Mesendoderm (in vitro differentiated cells): ENCODE measurements around the gene MAP3K4.

ENCODE experiments used
- DNase-seq: peaks from one replicate; pipeline ENCODE4 v3.0.0; 2013
- H2AK5ac ChIP-seq: 2 replicates; pipeline ENCODE4 v1.6.1; 2013; ENCODE audit warnings: low read length, inconsistent platforms
- H2BK120ac ChIP-seq: 2 replicates; pipeline ENCODE4 v1.6.1; 2013; ENCODE audit warnings: low read depth, mild to moderate bottlenecking, low read length, moderate library complexity, mixed read lengths
- H2BK15ac ChIP-seq: replicated peaks from 2 replicates; pipeline ENCODE4 v1.6.1; 2013; ENCODE audit warnings: low read depth, mild to moderate bottlenecking, moderate library complexity
- H2BK5ac ChIP-seq: 2 replicates; pipeline ENCODE4 v1.6.1; 2013; ENCODE audit warnings: low read length, inconsistent platforms
- H3K18ac ChIP-seq: 2 replicates; pipeline ENCODE4 v1.6.1; 2013; ENCODE audit warnings: mild to moderate bottlenecking, low read length, mixed read lengths
- H3K23ac ChIP-seq: one replicate; pipeline ENCODE4 v1.6.1; 2013; ENCODE audit warnings: low read length
- H3K27ac ChIP-seq: 2 replicates; pipeline ENCODE4 v1.5.1; 2013; ENCODE audit warnings: low read depth, mild to moderate bottlenecking, inconsistent platforms, low read length, moderate library complexity
- H3K27me3 ChIP-seq: 2 replicates; pipeline ENCODE4 v1.6.1; 2013; ENCODE audit warnings: low read length, control low read depth, mild to moderate bottlenecking, inconsistent platforms; ENCODE audit not compliant: insufficient read depth, poor library complexity
- H3K36me3 ChIP-seq: 2 replicates; pipeline ENCODE4 v1.6.1; 2013; ENCODE audit warnings: low read length, inconsistent platforms; ENCODE audit not compliant: control insufficient read depth, insufficient read depth
- H3K4ac ChIP-seq: one replicate; pipeline ENCODE4 v1.6.1; 2013; ENCODE audit warnings: low read depth, mild to moderate bottlenecking, low read length, moderate library complexity
- H3K4me1 ChIP-seq: 2 replicates; pipeline ENCODE4 v1.6.1; 2013; ENCODE audit warnings: low read depth, low read length, inconsistent platforms; ENCODE audit not compliant: control insufficient read depth
- H3K4me2 ChIP-seq: 2 replicates; pipeline ENCODE4 v1.6.1; 2013; ENCODE audit warnings: low read length
- H3K4me3 ChIP-seq: 2 replicates; pipeline ENCODE4 v1.5.1; 2013; ENCODE audit warnings: mild to moderate bottlenecking, low read length
- H3K56ac ChIP-seq: one replicate; pipeline ENCODE4 v1.6.1; 2013; ENCODE audit warnings: low read length
- H3K79me1 ChIP-seq: 2 replicates; pipeline ENCODE4 v1.6.1; 2013; ENCODE audit warnings: low read length, inconsistent platforms
- H3K79me2 ChIP-seq: 2 replicates; pipeline ENCODE4 v1.6.1; 2013; ENCODE audit warnings: mild to moderate bottlenecking, low read length; ENCODE audit not compliant: control insufficient read depth, insufficient read depth
- H3K9ac ChIP-seq: 2 replicates; pipeline ENCODE4 v1.6.1; 2013; ENCODE audit warnings: low read length, inconsistent platforms
- H4K5ac ChIP-seq: one replicate; pipeline ENCODE4 v1.6.1; 2013; ENCODE audit warnings: low read length
- H4K8ac ChIP-seq: one replicate; pipeline ENCODE4 v1.6.1; 2013; ENCODE audit warnings: low read depth, mild to moderate bottlenecking, control low read depth, low read length, moderate library complexity
- WGBS: extraction: QIAGEN DNeasy Blood & Tissue Kit; methylation state at CpG from one replicate; pipeline ENCODE4 v1.1.7; 2013; ENCODE audit warnings: low lambda C conversion rate, missing lambda C conversion rate; ENCODE audit not compliant: insufficient coverage; ENCODE audit errors: extremely low coverage; 5-methylcytosine and 5-hydroxymethylcytosine counted together

Gene MAP3K4

DNA sequence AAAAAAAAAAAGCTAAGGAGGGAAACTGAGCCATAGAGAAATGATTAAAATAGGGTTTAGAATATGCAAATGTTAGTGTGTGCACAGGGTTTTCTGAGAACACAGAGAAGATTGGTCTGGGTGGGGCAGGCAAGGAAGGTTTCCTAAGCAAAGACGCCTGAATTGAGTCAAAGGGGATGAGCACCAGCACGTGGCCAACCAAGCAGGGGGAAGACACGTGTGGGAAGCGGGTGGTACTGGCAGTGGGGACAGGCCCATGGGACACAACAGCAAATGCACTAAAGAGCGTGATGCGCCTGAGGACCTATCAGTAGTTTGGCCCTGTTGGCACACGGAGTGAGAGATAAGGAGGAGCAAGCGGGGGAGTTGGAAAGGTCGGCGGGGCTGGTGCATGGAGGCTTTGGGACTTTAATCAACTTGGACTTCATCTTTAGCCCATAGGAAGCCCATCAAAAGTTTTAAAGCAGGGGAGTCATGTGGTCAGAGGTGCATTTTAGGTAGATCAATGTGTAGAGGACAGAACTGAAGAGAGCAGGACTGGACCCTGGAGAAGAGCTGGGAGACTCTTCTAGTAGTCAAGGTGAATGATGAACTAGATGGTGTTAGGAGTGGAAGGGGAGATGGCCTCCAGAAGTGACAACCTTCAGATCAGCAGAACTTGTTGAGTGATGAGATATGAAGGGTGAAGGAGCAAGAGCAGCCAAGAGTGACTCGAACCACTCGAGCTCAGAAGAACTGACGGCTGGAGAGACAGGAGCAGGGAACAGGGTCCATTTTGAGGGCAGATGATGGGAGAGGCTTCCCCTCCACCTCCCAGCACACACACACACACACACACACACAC, 40.2 kb upstream of the MAP3K4 start:
- no peak overlapping the region for H4K8ac ChIP-seq
- H3K79me2 ChIP-seq: no peaks in the 10 kb centered on the region
- H3K4me1 ChIP-seq: no peaks in the 10 kb centered on the region
- no peak overlapping the region for H3K4ac ChIP-seq
- H3K4me2 ChIP-seq: no peak overlapping the region
- H3K18ac ChIP-seq: no peak overlapping the region
- no peaks in the 10 kb centered on the region for H3K36me3 ChIP-seq
- no peak overlapping the region for H3K4me3 ChIP-seq
- no peak overlapping the region for H2BK5ac ChIP-seq
- no peak overlapping the region for H2BK120ac ChIP-seq
- H4K5ac ChIP-seq: no peak overlapping the region
- no peak overlapping the region for H2AK5ac ChIP-seq
- H3K56ac ChIP-seq: no peak overlapping the region
- no peak overlapping the region for H2BK15ac ChIP-seq
- DNase-seq: no peak
- no peak overlapping the region for H3K9ac ChIP-seq
- H3K79me1 ChIP-seq: no peaks in the 10 kb centered on the region
- H3K27me3 ChIP-seq: no peaks in the 10 kb centered on the region
- whole genome bisulfite sequencing: no CpG with 5 or more reads among the region's 13 CpGs
- H3K23ac ChIP-seq: no peak overlapping the region
- H3K27ac ChIP-seq: no peak overlapping the region

DNA sequence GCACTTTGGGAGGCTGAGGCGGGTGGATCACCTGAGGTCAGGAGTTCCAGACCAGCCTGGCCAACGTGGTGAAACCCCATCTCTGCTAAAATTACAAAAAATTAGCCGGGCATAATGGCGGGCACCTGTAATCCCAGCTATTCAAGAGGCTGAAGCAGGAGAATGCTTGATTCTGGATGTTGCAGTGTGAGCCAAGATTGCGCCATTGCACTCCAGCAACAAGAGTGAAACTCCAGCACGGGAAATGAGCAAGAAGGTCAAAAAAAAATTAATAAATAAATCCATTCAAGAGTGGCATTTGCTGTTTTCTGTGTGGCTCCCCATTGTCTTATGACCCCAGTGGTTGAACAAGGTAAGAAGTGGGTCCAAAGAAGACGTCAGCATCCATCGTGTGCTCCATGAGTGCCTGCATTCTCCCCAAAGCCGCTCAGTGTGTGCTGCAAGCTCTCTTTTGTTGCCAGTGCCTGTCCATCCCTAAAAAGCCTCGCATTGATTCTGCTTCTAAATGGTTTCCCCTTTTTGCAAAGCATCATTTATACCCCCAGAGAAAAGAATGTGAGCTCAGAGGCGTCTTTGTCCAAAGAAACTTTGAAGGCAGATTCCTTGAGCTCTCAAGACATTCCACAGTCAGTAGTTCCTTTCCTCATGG, 38.8 kb upstream of the MAP3K4 start:
- Histone ChIP-seq H4K5ac (no peak overlapping the region), H3K36me3 (no peaks in the 10 kb centered on the region), H3K79me1 (no peaks in the 10 kb centered on the region), H3K4ac (no peak overlapping the region), H3K4me3 (no peak overlapping the region), H2BK15ac (no peak overlapping the region), H4K8ac (no peak overlapping the region), H3K4me2 (no peak overlapping the region), H2BK5ac (no peak overlapping the region), H3K23ac (no peak overlapping the region), H3K9ac (no peak overlapping the region), H3K27me3 (no peaks in the 10 kb centered on the region), H3K27ac (no peak overlapping the region), H3K79me2 (no peaks in the 10 kb centered on the region), H3K4me1 (no peaks in the 10 kb centered on the region), H3K56ac (no peak overlapping the region), H3K18ac (no peak overlapping the region), H2BK120ac (no peak overlapping the region), H2AK5ac (no peak overlapping the region)
- no CpG with 5 or more reads among the region's 11 CpGs for WGBS
- DNase-seq: peak; percentile 40

DNA sequence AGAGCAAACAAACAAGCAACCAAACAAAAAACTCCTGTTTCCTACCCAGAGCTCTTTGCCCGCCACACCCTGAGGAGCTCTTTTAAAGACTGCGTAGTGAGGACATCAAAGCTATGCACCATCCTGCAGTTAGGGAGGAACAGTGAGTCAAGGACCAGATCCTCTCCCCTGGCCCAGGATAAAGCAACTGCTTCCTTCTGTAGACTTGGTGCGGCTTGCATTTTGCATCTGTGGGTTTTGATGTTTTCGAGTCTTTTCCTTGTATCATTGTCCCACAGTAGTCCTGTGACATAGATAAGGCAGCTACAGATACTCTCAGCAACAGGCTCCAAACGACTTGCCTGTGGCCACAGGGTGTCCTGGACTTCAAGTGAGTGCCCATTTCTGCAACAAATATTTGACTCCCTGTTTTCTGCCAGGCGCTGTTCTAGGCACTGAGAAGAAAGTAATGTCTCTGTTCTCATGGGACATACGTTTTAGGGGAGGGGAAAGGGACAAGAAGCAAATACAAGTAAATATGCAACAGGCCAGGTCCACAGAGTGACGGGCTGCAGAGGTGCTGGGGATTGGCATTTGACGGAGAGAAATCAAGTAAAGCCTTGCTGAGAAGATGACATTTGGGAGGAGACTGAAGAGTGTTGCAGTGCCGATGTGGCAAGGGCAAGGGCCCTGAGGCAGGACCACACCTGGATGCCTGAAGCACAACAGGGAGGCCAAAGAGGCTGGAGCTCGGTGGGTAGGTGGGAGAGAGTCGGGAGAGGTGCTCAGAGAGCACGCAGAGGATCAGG, 35.9 kb upstream of the MAP3K4 start:
- no peak for DNase-seq
- Histone ChIP-seq H4K5ac (no peak overlapping the region), H2AK5ac (no peak overlapping the region), H3K23ac (peak overlapping the region; percentile 53), H2BK5ac (no peak overlapping the region), H3K4me3 (no peak overlapping the region), H3K56ac (no peak overlapping the region), H3K79me2 (no peaks in the 10 kb centered on the region), H3K27me3 (no peaks in the 10 kb centered on the region), H3K27ac (no peak overlapping the region), H3K4me2 (no peak overlapping the region), H3K18ac (no peak overlapping the region), H2BK15ac (no peak overlapping the region), H3K36me3 (no peaks in the 10 kb centered on the region), H4K8ac (no peak overlapping the region), H3K9ac (no peak overlapping the region), H2BK120ac (no peak overlapping the region), H3K4me1 (no peaks in the 10 kb centered on the region), H3K4ac (no peak overlapping the region), H3K79me1 (no peaks in the 10 kb centered on the region)
- WGBS: no CpG with 5 or more reads among the region's 13 CpGs

DNA sequence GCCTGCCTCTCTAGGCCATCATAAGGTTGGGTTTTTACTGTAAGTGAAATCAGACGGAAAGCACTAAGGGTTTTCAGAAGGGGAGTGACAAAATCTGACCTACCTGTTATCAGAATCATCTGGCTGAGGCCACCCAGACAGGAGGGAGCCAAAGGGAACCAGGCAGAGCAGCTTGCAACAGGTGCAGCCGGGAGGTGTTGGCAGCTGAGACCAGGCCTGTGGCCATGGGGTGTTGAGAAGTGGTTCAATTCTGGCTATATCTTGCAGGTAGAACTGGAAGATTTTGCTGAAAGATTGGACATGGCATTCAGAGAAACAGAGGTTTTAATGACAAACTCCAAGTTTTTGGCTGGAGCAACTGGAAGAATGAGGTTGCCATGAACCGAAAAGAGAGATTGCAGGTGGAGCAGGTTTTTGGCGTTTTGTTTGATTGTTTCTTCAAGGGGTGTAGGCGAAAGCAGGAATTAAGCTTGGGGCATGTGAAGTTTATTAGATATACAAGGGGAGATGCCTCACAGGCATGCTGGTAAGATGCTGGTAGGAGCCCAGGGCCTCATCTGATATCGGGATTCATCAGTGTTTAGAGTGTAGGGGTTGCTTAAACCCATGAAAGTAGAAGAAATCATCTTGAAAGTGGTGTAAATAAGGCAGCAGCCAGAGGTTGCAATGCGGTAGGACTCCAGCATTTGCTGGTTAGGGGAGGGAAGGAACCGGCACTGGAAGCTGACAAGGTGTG, 35.1 kb upstream of the MAP3K4 start:
- H3K27ac ChIP-seq: no peak overlapping the region
- H2BK5ac ChIP-seq: no peak overlapping the region
- DNase-seq: no peak
- no peak overlapping the region for H3K56ac ChIP-seq
- H3K79me1 ChIP-seq: no peaks in the 10 kb centered on the region
- H3K4me3 ChIP-seq: no peak overlapping the region
- H2BK120ac ChIP-seq: no peak overlapping the region
- no CpG with 5 or more reads among the region's 8 CpGs for WGBS
- H3K4me2 ChIP-seq: no peak overlapping the region
- no peak overlapping the region for H3K18ac ChIP-seq
- no peak overlapping the region for H3K4ac ChIP-seq
- H2BK15ac ChIP-seq: no peak overlapping the region
- H3K23ac ChIP-seq: peak overlapping the region; percentile 53
- no peaks in the 10 kb centered on the region for H3K36me3 ChIP-seq
- no peaks in the 10 kb centered on the region for H3K4me1 ChIP-seq
- no peaks in the 10 kb centered on the region for H3K27me3 ChIP-seq
- H3K9ac ChIP-seq: no peak overlapping the region
- no peak overlapping the region for H2AK5ac ChIP-seq
- H3K79me2 ChIP-seq: no peaks in the 10 kb centered on the region
- H4K5ac ChIP-seq: no peak overlapping the region
- H4K8ac ChIP-seq: no peak overlapping the region

DNA sequence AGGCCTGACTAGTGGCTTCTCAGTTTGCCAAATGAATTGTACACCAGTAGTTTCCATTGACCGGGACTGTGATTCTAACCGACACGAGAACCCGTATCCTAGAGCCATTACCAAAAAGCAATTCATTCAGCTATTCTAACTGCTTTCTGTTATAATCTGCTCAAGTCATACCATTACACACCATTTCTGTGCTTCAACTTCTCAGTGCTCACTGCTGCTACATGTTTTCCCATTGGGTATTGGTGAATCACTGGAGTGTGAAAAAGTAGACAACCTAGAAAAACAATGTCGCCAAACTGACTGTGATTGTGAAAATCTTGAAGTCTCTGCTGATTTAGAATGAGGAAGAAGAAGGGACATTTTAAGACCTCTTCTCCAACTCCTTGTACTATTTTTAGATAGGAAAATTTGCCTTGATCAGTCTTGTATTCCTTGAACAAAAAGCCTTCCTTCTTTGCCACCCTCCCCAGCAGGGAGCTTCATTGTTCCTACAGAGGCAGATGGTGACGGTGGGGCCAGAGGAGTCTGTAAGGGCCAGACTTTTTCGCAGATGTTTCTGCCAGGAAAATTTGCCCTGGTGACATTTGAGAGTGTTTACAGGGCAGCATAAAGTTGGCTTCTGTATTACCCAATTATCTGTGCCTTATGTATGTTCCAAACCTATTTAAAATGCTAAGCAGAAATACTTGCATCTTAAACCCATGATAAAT, 31.7 kb upstream of the MAP3K4 start:
- Histone ChIP-seq H3K79me1 (no peaks in the 10 kb centered on the region), H2AK5ac (no peak overlapping the region), H3K27me3 (no peaks in the 10 kb centered on the region), H3K27ac (no peak overlapping the region), H2BK15ac (no peak overlapping the region), H3K9ac (no peak overlapping the region), H3K56ac (no peak overlapping the region), H4K8ac (no peak overlapping the region), H3K4me3 (no peak overlapping the region), H3K4me1 (no peaks in the 10 kb centered on the region), H3K36me3 (no peaks in the 10 kb centered on the region), H3K4me2 (no peak overlapping the region), H3K23ac (no peak overlapping the region), H2BK5ac (no peak overlapping the region), H3K18ac (no peak overlapping the region), H3K79me2 (no peaks in the 10 kb centered on the region), H2BK120ac (no peak overlapping the region), H3K4ac (no peak overlapping the region), H4K5ac (no peak overlapping the region)
- no CpG with 5 or more reads among the region's 7 CpGs for WGBS
- no peak for DNase-seq
